ENCODE data around the gene CYFIP1.

The CYFIP1 gene

DNA sequence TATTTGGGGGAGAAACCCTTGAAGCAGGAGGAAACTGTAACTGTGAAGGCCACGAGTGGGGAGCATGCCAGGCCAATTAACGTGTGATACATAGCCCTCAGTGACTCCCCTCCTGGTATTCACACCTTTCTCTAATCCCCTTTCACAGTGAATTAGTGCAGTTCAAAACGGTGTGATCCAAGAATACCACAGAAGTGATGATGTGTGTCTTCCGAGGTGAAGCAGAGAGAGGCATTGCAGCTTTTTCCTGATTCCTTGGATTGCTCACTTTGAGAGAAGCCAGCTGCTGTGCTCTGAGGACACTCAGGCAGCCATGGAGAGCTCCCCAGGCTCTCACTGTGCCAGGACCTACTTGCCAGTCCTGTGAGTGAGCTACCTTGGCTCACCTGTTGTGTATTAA lies 124.4 kb downstream of the CYFIP1 start:
- H3K4me3 ChIP-seq (ENCODE audit: low read depth, low read length): no peak overlapping the region
- TF ChIP-seq, protein P1, sequence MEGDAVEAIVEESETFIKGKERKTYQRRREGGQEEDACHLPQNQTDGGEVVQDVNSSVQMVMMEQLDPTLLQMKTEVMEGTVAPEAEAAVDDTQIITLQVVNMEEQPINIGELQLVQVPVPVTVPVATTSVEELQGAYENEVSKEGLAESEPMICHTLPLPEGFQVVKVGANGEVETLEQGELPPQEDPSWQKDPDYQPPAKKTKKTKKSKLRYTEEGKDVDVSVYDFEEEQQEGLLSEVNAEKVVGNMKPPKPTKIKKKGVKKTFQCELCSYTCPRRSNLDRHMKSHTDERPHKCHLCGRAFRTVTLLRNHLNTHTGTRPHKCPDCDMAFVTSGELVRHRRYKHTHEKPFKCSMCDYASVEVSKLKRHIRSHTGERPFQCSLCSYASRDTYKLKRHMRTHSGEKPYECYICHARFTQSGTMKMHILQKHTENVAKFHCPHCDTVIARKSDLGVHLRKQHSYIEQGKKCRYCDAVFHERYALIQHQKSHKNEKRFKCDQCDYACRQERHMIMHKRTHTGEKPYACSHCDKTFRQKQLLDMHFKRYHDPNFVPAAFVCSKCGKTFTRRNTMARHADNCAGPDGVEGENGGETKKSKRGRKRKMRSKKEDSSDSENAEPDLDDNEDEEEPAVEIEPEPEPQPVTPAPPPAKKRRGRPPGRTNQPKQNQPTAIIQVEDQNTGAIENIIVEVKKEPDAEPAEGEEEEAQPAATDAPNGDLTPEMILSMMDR (IDR thresholded peaks at IDR 0.05; ENCODE audit: low read depth, low read length): no peak

DNA sequence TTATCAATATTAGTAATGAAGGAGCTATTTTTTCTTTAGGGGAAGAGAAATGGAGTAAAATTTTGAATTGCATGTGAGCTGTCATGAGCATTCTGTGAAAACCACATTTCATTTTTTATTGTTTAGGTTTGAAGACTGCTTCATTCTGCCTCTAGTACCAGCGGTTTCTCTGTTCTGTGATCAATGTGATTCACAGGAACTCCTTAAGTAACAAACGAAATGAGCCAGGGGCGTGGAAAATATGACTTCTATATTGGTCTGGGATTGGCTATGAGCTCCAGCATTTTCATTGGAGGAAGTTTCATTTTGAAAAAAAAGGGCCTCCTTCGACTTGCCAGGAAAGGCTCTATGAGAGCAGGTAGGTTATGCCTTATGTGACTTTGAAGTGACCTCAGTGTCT lies 128.7 kb downstream of the CYFIP1 start:
- TF ChIP-seq, protein P1 (IDR thresholded peaks at IDR 0.05; ENCODE audit: low read depth, low read length): no peak
- H3K4me3 ChIP-seq (ENCODE audit: low read depth, low read length): no peak overlapping the region

DNA sequence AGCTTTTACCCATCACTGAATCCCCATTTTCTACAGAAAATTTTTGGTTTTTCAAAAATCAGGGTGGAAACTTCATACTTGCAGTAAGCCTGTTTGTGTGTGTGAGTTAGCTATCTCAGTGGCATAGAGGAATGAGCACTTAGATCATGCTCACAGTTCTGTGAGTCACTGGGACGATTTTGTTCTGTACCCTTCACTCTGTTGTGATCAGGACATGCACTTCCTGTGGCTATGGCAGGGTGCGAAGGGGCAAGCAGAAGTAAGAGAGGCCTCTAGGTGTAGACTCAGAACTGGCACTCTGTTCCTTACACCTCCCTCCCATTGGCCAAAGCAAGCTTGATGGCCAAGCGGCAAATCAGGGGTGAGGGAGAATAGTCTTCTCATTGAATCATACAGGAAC lies 130.1 kb downstream of the CYFIP1 start:
- H3K4me3 ChIP-seq (ENCODE audit: low read depth, low read length): no peak overlapping the region
- TF ChIP-seq, protein P1 (IDR thresholded peaks at IDR 0.05; ENCODE audit: low read depth, low read length): no peak

DNA sequence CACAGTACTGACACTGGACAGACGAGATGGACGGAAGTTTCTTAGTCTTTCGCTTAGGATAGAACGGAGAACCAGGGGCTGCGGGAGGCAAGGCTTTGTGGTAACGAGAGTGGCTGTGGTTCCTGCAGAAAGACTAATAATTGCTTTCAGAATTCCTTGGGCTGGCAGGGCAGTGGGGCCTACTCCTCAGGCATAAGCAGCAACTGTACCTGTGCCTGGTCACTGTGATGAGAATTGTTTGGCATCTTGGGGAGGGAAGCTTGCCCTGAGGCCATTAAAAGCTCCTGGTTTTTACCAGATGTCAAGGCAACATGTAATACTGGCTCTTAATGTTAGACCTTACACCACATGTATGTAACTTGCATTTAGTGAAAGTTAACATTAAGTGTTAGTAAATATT lies 134.1 kb downstream of the CYFIP1 start:
- TF ChIP-seq, protein P1 (IDR thresholded peaks at IDR 0.05; ENCODE audit: low read depth, low read length): no peak
- H3K4me3 ChIP-seq (ENCODE audit: low read depth, low read length): no peak overlapping the region

DNA sequence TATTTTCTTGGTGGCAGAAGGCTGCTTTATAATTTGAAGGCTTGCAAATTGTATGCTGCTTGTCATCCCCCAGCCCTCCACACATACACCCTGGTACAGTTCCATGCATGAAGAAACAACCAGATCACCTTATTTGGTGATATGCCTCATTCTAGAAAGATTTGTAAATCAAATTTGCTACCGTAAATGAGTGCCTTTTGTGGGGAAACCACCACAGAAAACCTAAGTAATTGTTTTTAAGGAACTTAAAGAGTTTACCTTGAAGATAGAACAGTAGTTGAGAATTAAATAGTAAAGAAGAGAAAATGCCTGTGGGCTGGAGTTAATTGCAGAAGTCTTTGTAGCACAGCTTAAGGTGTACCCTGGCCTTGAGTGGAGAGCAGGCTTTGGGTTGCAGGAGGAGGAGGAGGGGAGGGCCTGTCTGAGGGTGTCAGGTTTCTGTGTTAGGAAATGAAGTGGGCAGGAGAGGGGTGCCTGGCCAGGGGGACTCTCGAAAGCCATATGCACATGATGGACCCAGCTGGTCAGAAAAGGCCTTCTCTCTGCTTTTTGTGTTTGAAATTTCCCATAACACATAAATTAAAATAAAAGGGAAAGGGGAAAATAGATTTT lies 134.8 kb downstream of the CYFIP1 start:
- H3K4me3 ChIP-seq (ENCODE audit: low read depth, low read length): no peak overlapping the region
- TF ChIP-seq, protein P1 (IDR thresholded peaks at IDR 0.05; ENCODE audit: low read depth, low read length): no peak

DNA sequence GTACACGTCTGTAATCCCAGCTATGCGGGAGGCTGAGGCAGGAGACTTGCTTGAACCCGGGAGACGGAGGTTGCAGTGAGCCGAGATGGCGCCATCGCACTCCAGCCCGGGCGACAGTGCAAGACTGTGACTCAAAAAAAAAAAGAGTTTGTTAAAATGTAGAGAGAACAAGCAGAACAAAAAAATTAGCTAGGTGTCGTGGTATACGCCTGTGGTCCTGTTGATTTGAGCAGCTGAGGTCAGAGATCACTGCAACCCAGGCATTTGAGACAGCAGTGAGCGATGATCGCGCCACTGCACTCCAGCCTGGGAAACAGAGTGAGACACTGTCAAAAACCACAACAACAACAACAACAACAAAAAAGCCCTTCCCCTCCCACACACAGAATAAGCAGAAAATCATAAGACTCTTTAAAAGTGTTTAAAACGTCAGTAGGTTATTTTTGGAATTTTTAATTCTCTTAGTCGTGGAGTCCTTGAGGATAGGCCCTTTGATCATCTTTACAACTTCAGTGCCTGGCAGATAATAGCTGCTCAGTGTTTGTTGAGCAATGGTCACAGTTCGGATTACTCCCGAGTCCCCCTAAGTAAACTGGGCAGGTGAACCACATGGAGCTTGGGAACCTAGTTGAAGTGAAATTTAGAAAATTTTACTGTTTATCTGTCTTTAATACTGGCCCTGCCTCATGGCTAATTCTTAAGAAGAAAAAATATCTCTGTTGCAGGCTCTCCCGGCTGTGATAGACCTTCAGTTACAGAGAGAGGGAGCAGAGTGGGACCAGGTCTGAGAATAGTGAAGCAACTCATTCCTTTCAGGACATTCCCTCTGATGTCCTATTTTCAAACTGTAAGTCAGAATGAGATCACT lies 135.5 kb downstream of the CYFIP1 start:
- H3K4me3 ChIP-seq (ENCODE audit: low read depth, low read length): no peak overlapping the region
- TF ChIP-seq, protein P1 (IDR thresholded peaks at IDR 0.05; ENCODE audit: low read depth, low read length): no peak

DNA sequence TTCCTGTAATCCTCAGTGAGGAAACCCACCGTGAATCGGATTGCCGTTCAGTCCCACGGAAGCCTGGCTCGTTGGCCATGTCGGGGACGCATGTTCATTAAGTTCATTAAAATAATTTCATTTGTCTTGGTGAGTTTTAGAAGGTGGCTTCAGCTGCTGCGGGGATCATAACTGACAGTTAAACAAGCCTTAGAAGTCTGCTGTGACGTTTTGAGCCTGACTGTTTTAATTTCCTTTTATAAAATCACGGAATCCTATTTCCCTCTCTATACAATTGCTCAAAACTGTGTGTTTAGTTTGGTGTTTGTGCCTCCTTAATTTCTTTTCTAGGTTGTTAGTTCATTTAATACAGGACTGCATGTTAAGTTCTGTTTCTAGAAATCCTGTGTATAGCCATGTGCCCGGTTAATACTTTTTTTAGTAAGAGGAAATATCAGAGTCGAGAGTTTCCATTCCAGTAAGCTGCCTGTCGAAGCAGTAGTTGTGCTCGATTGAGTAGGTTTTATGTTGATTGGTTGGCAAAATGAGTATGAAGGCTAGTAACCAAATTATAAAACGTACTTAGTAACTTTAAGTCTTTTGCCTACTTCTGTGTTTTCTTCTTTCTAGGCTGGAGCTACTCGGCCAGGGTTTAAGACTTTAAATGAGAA lies 141.0 kb downstream of the CYFIP1 start:
- TF ChIP-seq, protein P1 (IDR thresholded peaks at IDR 0.05; ENCODE audit: low read depth, low read length): no peak
- H3K4me3 ChIP-seq (ENCODE audit: low read depth, low read length): peak overlapping the region; percentile 94
